A549 (cell line): ENCODE results near the gene CCDC152. TPM values are rescaled to one million over a fixed set of nuclear protein-coding genes. Genes with fewer than 3 reads are reported as not detected.

Experiments
- ATAC-seq, 2 experiments: fragments of 200-7000 bp in 1 of 2; fragments of >200 bp in 1 of 2; cut with Nextera tagmentation in 1 of 2; cut with Tn5 transposase in 1 of 2; 3 replicates each; pipeline versions ENCODE4 v1.8.0 to v1.9.1; 2018 to 2020; ENCODE audit warnings: mild to moderate bottlenecking in 1 of 2, moderate library complexity in 1 of 2
- CTCF ChIA-PET: fragments of 300-600 bp; sonication (Branson Sonifier 250); formaldehyde crosslinking; extraction: SDS; loops from one replicate; lab custom pipeline; 2021; ENCODE audit warnings: antibody characterized with exemption, inconsistent platforms; lab: Yijun Ruan, JAX
- POLR2A ChIA-PET: fragments of 350-600 bp; formaldehyde crosslinking; extraction: SDS; loops from one replicate; lab custom pipeline; 2021; ENCODE audit warnings: antibody characterized with exemption, inconsistent platforms; lab: Yijun Ruan, JAX
- DNase-seq, 2 experiments: peaks; one replicate each; pipeline versions ENCODE4 v3.0.0 to v3.0.0-alpha.2; 2011 to 2016; ENCODE audit warnings: low read depth in 1 of 2, low spot score in 1 of 2
- FAIRE-seq: peaks from 2 replicates; lab custom pipeline; 2011; peaks lifted over from hg19 to GRCh38; lab: Jason Lieb, UNC
- H3K27ac ChIP-seq, 2 experiments: fragments of >200 bp; sonication (Bioruptor Twin); formaldehyde crosslinking; 3 replicates each; pipeline ENCODE4 v1.5.1; 2016 to 2017
- H3K4me1 ChIP-seq: fragments of >200 bp; sonication (Bioruptor Twin); formaldehyde crosslinking; 3 replicates; pipeline ENCODE4 v1.6.1; 2016
- H3K4me2 ChIP-seq: fragments of >200 bp; sonication (Bioruptor Twin); formaldehyde crosslinking; 3 replicates; pipeline ENCODE4 v1.6.1; 2016
- H3K4me3 ChIP-seq: fragments of >200 bp; sonication (Bioruptor Twin); formaldehyde crosslinking; 3 replicates; pipeline ENCODE4 v1.5.1; 2016
- H3K9me3 ChIP-seq: fragments of >200 bp; sonication (Bioruptor Twin); formaldehyde crosslinking; 3 replicates; pipeline ENCODE4 v1.6.1; 2016
- CBX2 ChIP-seq: fragments of 200-600 bp; sonication (generic); IDR thresholded peaks from 2 replicates; pipeline ENCODE4 v1.6.1; 2016; ENCODE audit warnings: low read depth, mild to moderate bottlenecking, borderline replicate concordance
- CEBPB ChIP-seq, 2 experiments: fragments of >200 bp in 1 of 2; sonication (Bioruptor Twin) in 1 of 2; formaldehyde crosslinking in 1 of 2; IDR thresholded peaks; 2 replicates each; pipeline ENCODE4 v1.6.1; 2012 to 2016
- CHD2 ChIP-seq: fragments of 150-350 bp; IDR thresholded peaks from 2 replicates; pipeline ENCODE4 v1.6.1; 2014; ENCODE audit warnings: low read length; ENCODE audit not compliant: partially characterized antibody
- JUN ChIP-seq, 2 experiments: fragments of >200 bp; sonication (Bioruptor Twin); formaldehyde crosslinking; IDR thresholded peaks; 2 replicates in 1 of 2; 3 replicates in 1 of 2; pipeline ENCODE4 v1.6.1; 2016 to 2017
- JUNB ChIP-seq: fragments of >200 bp; sonication (Bioruptor Twin); formaldehyde crosslinking; IDR thresholded peaks from 2 replicates; pipeline ENCODE4 v1.6.1; 2016
- MAFK ChIP-seq: fragments of 450-650 bp; IDR thresholded peaks from 2 replicates; pipeline ENCODE4 v1.6.1; 2014; ENCODE audit not compliant: partially characterized antibody
- PHF8 ChIP-seq: fragments of 200-600 bp; sonication (generic); IDR thresholded peaks from 2 replicates; pipeline ENCODE4 v1.6.1; 2016; ENCODE audit warnings: low read depth, mild to moderate bottlenecking, antibody characterized with exemption, moderate library complexity, borderline replicate concordance
- RAD21 ChIP-seq, 2 experiments: fragments of >200 bp in 1 of 2; sonication (Bioruptor Twin) in 1 of 2; formaldehyde crosslinking in 1 of 2; IDR thresholded peaks in 1 of 2; conservative IDR thresholded peaks in 1 of 2; 2 replicates in 1 of 2; 3 replicates in 1 of 2; pipeline ENCODE4 v1.6.1; 2012 to 2018; ENCODE audit warnings: inconsistent platforms in 1 of 2
- RFX5 ChIP-seq: fragments of 450-650 bp; IDR thresholded peaks from 2 replicates; pipeline ENCODE4 v1.7.1; 2014; ENCODE audit warnings: antibody characterized with exemption, mild to moderate bottlenecking, moderate library complexity
- SREBF2 ChIP-seq: fragments of 450-650 bp; IDR thresholded peaks from 2 replicates; pipeline ENCODE4 v1.6.1; 2014; ENCODE audit warnings: mild to moderate bottlenecking, moderate library complexity
- TFCP2L1 ChIP-seq: fragments of 250-450 bp; sonication (Bioruptor Pico); IDR thresholded peaks from 2 replicates; pipeline ENCODE4 v1.5.0; 2021; ENCODE audit warnings: mild to moderate bottlenecking
- ZFP36 ChIP-seq: fragments of 450-650 bp; IDR thresholded peaks from 2 replicates; pipeline ENCODE4 v1.6.1; 2014; ENCODE audit warnings: borderline replicate concordance; ENCODE audit not compliant: partially characterized antibody
- WGBS: methylation state at CpG from one replicate; pipeline ENCODE4 v1.1.6; 2017; ENCODE audit errors: missing lambda C conversion rate; 5-methylcytosine and 5-hydroxymethylcytosine counted together
- polyA plus RNA-seq, 4 experiments: library from polyadenylated mRNA; depleted of rRNA in 3 of 4; stranded (reverse); fragments of >200 nt; fragmentation: RNase III in 1 of 4; extraction: RNeasy Plus Mini Kit Qiagen cat#74134 plus additional on column Dnase treatment in 1 of 4; gene quantifications; 2 replicates in 3 of 4; 3 replicates in 1 of 4; pipeline ENCODE4 v1.2.3, GENCODE V29; 2011 to 2017
- TF ChIP-seq, protein P1 (sequence below): fragments of 250-450 bp; sonication (Bioruptor Pico); IDR thresholded peaks from 2 replicates; pipeline ENCODE4 v1.5.0; 2020; ENCODE audit warnings: low read depth, mild to moderate bottlenecking, moderate library complexity
- TF ChIP-seq, protein P2 (sequence below): fragments of >200 bp; sonication (Bioruptor Twin); formaldehyde crosslinking; IDR thresholded peaks from 3 replicates; pipeline ENCODE4 v1.5.1; 2016
- TF ChIP-seq, protein P3 (sequence below): IDR thresholded peaks from 2 replicates; pipeline ENCODE4 v1.6.1; 2012
- TF ChIP-seq, protein P4 (sequence below): fragments of 250-450 bp; sonication (Bioruptor Pico); IDR thresholded peaks from 2 replicates; pipeline ENCODE4 v1.5.0; 2021; ENCODE audit warnings: mild to moderate bottlenecking, moderate library complexity, borderline replicate concordance
- TF ChIP-seq, protein P5 (sequence below): fragments of 200-600 bp; sonication (generic); IDR thresholded peaks from 2 replicates; pipeline ENCODE4 v1.6.1; 2016; ENCODE audit warnings: antibody characterized with exemption, mild to moderate bottlenecking, moderate library complexity
- TF ChIP-seq, protein P6 (sequence below): fragments of >200 bp; sonication (Bioruptor Twin); formaldehyde crosslinking; IDR thresholded peaks from 2 replicates; pipeline ENCODE4 v1.6.1; 2016

Gene CCDC152
- polyA plus RNA-seq, 2 of the 4 experiments (the other 2 are of a cell fraction) = not detected

DNA sequence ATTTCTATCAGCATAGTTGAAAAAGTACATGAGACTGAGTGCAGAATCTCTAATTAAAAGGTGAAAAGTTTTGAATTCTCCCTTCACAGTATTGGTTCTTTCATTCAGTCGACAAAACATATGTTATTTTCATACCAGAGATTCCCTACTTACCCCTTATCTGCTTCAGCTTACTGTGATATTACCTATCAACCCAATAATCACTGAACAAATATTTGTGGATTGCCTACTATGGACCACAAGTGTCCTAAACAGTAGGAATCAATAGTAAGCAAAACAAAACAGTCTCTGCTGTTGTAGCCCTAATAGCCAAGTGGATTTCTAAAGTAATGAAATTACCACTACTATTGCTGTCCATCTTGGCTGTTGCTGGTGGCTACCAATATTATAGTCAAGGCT, 11.5 kb downstream of the CCDC152 start:
- H3K4me1 ChIP-seq = no peaks in the 10 kb centered on the region
- no peak for DNase-seq
- H3K27ac ChIP-seq = no peak overlapping the region
- H3K4me3 ChIP-seq = no peak overlapping the region
- H3K9me3 ChIP-seq = 0 out of 3 replicates have a peak, but pooled peaks cover 3% of the 10 kb centered on the region
- FAIRE-seq = no peak
- TF ChIP-seq, protein P1, sequence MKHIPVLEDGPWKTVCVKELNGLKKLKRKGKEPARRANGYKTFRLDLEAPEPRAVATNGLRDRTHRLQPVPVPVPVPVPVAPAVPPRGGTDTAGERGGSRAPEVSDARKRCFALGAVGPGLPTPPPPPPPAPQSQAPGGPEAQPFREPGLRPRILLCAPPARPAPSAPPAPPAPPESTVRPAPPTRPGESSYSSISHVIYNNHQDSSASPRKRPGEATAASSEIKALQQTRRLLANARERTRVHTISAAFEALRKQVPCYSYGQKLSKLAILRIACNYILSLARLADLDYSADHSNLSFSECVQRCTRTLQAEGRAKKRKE (CRISPR knock-in tag) = no peak
- no peak for TF ChIP-seq TFCP2L1 (CRISPR knock-in tag)
- TF ChIP-seq JUN (IDR thresholded peaks at IDR 0.05) = no peak
- no peak for TF ChIP-seq PHF8
- ATAC-seq = no peak
- ChIA-PET POLR2A (no interaction called here), CTCF (interaction anchor here (0.6 to 1.8 kb wide), 18 partner anchors 9 to 1763 kb away, joined by 3 to 11 read pairs (median 4); no protein-coding TSS in a partner anchor)
- H3K4me2 ChIP-seq = no peak overlapping the region
- WGBS = 0% methylated on average over 1 of the region's 1 CpG

DNA sequence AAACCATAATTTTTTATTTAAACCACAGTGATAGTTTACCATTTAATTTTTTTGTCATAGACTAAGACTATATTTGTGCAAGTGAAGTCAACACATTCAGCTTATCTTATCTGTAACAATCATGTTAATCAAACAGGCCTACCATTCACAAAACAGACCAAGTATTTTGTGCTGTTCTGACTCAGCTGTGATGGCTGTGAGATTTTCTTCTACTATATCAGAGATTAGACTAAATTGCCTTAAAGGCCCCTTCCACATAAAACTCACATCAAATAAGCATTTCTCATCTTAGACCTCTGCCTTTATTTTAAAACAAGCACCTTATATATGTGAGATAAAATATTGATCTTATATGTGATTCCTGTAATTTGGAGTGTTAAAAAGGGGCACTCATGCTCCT, 13.4 kb downstream of the CCDC152 start:
- FAIRE-seq = no peak
- no peak overlapping the region for H3K4me2 ChIP-seq
- H3K4me3 ChIP-seq = no peak overlapping the region
- ATAC-seq = no peak
- H3K27ac ChIP-seq = no peak overlapping the region
- ChIA-PET POLR2A (no interaction called here), CTCF (no interaction called here)
- DNase-seq = no peak
- H3K9me3 ChIP-seq = 0 out of 3 replicates have a peak, but pooled peaks cover 3% of the 10 kb centered on the region
- TF ChIP-seq ZFP36 (no peak), RAD21 (conservative IDR thresholded peaks at IDR 0.05 in 1 of 2, IDR thresholded peaks at IDR 0.05 in 1 of 2) (no peak), PHF8 (no peak), MAFK (no peak), SREBF2 (no peak), RFX5 (no peak), CEBPB (IDR thresholded peaks at IDR 0.05) (no peak), CHD2 (no peak), JUNB (no peak), CBX2 (no peak)
- TF ChIP-seq, protein P1 (CRISPR knock-in tag) = no peak
- TF ChIP-seq, protein P2, sequence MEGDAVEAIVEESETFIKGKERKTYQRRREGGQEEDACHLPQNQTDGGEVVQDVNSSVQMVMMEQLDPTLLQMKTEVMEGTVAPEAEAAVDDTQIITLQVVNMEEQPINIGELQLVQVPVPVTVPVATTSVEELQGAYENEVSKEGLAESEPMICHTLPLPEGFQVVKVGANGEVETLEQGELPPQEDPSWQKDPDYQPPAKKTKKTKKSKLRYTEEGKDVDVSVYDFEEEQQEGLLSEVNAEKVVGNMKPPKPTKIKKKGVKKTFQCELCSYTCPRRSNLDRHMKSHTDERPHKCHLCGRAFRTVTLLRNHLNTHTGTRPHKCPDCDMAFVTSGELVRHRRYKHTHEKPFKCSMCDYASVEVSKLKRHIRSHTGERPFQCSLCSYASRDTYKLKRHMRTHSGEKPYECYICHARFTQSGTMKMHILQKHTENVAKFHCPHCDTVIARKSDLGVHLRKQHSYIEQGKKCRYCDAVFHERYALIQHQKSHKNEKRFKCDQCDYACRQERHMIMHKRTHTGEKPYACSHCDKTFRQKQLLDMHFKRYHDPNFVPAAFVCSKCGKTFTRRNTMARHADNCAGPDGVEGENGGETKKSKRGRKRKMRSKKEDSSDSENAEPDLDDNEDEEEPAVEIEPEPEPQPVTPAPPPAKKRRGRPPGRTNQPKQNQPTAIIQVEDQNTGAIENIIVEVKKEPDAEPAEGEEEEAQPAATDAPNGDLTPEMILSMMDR = no peak
- TF ChIP-seq, protein P3, sequence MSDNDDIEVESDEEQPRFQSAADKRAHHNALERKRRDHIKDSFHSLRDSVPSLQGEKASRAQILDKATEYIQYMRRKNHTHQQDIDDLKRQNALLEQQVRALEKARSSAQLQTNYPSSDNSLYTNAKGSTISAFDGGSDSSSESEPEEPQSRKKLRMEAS = no peak
- TF ChIP-seq, protein P4, sequence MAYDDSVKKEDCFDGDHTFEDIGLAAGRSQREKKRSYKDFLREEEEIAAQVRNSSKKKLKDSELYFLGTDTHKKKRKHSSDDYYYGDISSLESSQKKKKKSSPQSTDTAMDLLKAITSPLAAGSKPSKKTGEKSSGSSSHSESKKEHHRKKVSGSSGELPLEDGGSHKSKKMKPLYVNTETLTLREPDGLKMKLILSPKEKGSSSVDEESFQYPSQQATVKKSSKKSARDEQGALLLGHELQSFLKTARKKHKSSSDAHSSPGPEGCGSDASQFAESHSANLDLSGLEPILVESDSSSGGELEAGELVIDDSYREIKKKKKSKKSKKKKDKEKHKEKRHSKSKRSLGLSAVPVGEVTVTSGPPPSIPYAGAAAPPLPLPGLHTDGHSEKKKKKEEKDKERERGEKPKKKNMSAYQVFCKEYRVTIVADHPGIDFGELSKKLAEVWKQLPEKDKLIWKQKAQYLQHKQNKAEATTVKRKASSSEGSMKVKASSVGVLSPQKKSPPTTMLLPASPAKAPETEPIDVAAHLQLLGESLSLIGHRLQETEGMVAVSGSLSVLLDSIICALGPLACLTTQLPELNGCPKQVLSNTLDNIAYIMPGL = no peak
- TF ChIP-seq, protein P5, sequence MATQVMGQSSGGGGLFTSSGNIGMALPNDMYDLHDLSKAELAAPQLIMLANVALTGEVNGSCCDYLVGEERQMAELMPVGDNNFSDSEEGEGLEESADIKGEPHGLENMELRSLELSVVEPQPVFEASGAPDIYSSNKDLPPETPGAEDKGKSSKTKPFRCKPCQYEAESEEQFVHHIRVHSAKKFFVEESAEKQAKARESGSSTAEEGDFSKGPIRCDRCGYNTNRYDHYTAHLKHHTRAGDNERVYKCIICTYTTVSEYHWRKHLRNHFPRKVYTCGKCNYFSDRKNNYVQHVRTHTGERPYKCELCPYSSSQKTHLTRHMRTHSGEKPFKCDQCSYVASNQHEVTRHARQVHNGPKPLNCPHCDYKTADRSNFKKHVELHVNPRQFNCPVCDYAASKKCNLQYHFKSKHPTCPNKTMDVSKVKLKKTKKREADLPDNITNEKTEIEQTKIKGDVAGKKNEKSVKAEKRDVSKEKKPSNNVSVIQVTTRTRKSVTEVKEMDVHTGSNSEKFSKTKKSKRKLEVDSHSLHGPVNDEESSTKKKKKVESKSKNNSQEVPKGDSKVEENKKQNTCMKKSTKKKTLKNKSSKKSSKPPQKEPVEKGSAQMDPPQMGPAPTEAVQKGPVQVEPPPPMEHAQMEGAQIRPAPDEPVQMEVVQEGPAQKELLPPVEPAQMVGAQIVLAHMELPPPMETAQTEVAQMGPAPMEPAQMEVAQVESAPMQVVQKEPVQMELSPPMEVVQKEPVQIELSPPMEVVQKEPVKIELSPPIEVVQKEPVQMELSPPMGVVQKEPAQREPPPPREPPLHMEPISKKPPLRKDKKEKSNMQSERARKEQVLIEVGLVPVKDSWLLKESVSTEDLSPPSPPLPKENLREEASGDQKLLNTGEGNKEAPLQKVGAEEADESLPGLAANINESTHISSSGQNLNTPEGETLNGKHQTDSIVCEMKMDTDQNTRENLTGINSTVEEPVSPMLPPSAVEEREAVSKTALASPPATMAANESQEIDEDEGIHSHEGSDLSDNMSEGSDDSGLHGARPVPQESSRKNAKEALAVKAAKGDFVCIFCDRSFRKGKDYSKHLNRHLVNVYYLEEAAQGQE = no peak
- TF ChIP-seq, protein P6, sequence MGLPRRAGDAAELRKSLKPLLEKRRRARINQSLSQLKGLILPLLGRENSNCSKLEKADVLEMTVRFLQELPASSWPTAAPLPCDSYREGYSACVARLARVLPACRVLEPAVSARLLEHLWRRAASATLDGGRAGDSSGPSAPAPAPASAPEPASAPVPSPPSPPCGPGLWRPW = no peak
- H3K4me1 ChIP-seq = no peaks in the 10 kb centered on the region
